Activated naive CD8-positive, alpha-beta T cell treated with anti-CD3 and anti-CD28 coated beads for 36 hours (primary cell): ENCODE measurements around the gene SDK1. TPM values are rescaled to one million over a fixed set of nuclear protein-coding genes. Genes with fewer than 3 reads are reported as not detected.

Experiments
- DNase-seq: peaks from one replicate; pipeline ENCODE4 v3.0.0; 2021
- H3K27ac Mint-ChIP-seq: one replicate; pipeline ENCODE4 v1.8.0; 2022; ENCODE audit warnings: mild to moderate bottlenecking, moderate library complexity, mixed read lengths
- H3K27me3 Mint-ChIP-seq: one replicate; pipeline ENCODE4 v1.8.0; 2022; ENCODE audit warnings: mild to moderate bottlenecking, mixed read lengths
- H3K36me3 Mint-ChIP-seq: one replicate; pipeline ENCODE4 v1.8.0; 2021; ENCODE audit warnings: mild to moderate bottlenecking, mixed read lengths
- H3K4me1 Mint-ChIP-seq: one replicate; pipeline ENCODE4 v1.8.0; 2021; ENCODE audit warnings: mixed read lengths
- H3K4me3 Mint-ChIP-seq: one replicate; pipeline ENCODE4 v1.8.0; 2022; ENCODE audit warnings: mild to moderate bottlenecking, moderate library complexity, mixed read lengths
- H3K9me3 Mint-ChIP-seq: one replicate; pipeline ENCODE4 v1.8.0; 2022; ENCODE audit warnings: mixed read lengths
- total RNA-seq, 2 experiments: library from RNA; stranded (reverse); gene quantifications; one replicate each; pipeline ENCODE4 v1.2.3, GENCODE V29; 2021

SDK1 gene
- total RNA-seq, 2 experiments from 2014 or later, result 0.49 to 0.54 TPM

- H3K27me3 Mint-ChIP-seq, result peaks cover 5% of the 10 kb centered on the region
- H3K27ac Mint-ChIP-seq, result no peak overlapping the region
- H3K4me1 Mint-ChIP-seq, result no peaks in the 10 kb centered on the region
- H3K36me3 Mint-ChIP-seq, result no peaks in the 10 kb centered on the region
- H3K4me3 Mint-ChIP-seq, result no peak overlapping the region
- H3K9me3 Mint-ChIP-seq, result peaks cover 18% of the 10 kb centered on the region
- DNase-seq, result no peak
Observed at GRCh38 chr7:4058158-4058557, 757.1 kb downstream of the SDK1 start.

- Mint-ChIP-seq H3K9me3 (peaks cover 2% of the 10 kb centered on the region), H3K27ac (no peak overlapping the region), H3K27me3 (no peaks in the 10 kb centered on the region)
Observed at GRCh38 chr7:4065190-4065589, 764.1 kb downstream of the SDK1 start.

GRCh38 chr7:4066206-4066605 lies 765.2 kb downstream of the SDK1 start:
- Mint-ChIP-seq H3K4me1 (peaks cover 3% of the 10 kb centered on the region), H3K9me3 (no peaks in the 10 kb centered on the region), H3K36me3 (no peaks in the 10 kb centered on the region), H3K4me3 (no peak overlapping the region), H3K27ac (no peak overlapping the region), H3K27me3 (no peaks in the 10 kb centered on the region)
- no peak for DNase-seq

More at GRCh38 chr7:4065190-4065589, 764.1 kb downstream of the SDK1 start:
- peaks cover 3% of the 10 kb centered on the region for H3K4me1 Mint-ChIP-seq
- no peaks in the 10 kb centered on the region for H3K36me3 Mint-ChIP-seq
- no peak overlapping the region for H3K4me3 Mint-ChIP-seq
- DNase-seq, result no peak

GRCh38 chr7:4066626-4067475 lies 765.8 kb downstream of the SDK1 start:
- Mint-ChIP-seq H3K4me3 (no peak overlapping the region), H3K27ac (no peak overlapping the region), H3K36me3 (no peaks in the 10 kb centered on the region), H3K9me3 (no peaks in the 10 kb centered on the region), H3K4me1 (peaks cover 3% of the 10 kb centered on the region), H3K27me3 (no peaks in the 10 kb centered on the region)
- DNase-seq, result no peak

- no peak for DNase-seq
- Mint-ChIP-seq H3K9me3 (no peaks in the 10 kb centered on the region), H3K4me3 (no peak overlapping the region), H3K4me1 (peaks cover 3% of the 10 kb centered on the region), H3K27me3 (no peaks in the 10 kb centered on the region), H3K27ac (no peak overlapping the region), H3K36me3 (no peaks in the 10 kb centered on the region)
Observed at GRCh38 chr7:4067476-4067760, 766.4 kb downstream of the SDK1 start.

GRCh38 chr7:4067874-4068273 lies 766.8 kb downstream of the SDK1 start:
- H3K27ac Mint-ChIP-seq, result no peak overlapping the region
- DNase-seq, result no peak
- H3K36me3 Mint-ChIP-seq, result no peaks in the 10 kb centered on the region

GRCh38 chr7:4068286-4068685 lies 767.2 kb downstream of the SDK1 start:
- DNase-seq, result no peak
- no peaks in the 10 kb centered on the region for H3K9me3 Mint-ChIP-seq
- H3K4me1 Mint-ChIP-seq, result peaks cover 3% of the 10 kb centered on the region
- H3K27ac Mint-ChIP-seq, result no peak overlapping the region
- no peaks in the 10 kb centered on the region for H3K36me3 Mint-ChIP-seq
- H3K4me3 Mint-ChIP-seq, result no peak overlapping the region
- no peaks in the 10 kb centered on the region for H3K27me3 Mint-ChIP-seq

More at GRCh38 chr7:4067874-4068273, 766.8 kb downstream of the SDK1 start:
- Mint-ChIP-seq H3K4me3 (no peak overlapping the region), H3K27me3 (no peaks in the 10 kb centered on the region), H3K4me1 (peaks cover 3% of the 10 kb centered on the region), H3K9me3 (no peaks in the 10 kb centered on the region)

GRCh38 chr7:4069268-4070095 lies 768.4 kb downstream of the SDK1 start:
- H3K27ac Mint-ChIP-seq, result no peak overlapping the region
- H3K4me1 Mint-ChIP-seq, result peaks cover 3% of the 10 kb centered on the region
- no peaks in the 10 kb centered on the region for H3K36me3 Mint-ChIP-seq
- no peaks in the 10 kb centered on the region for H3K27me3 Mint-ChIP-seq
- H3K4me3 Mint-ChIP-seq, result no peak overlapping the region
- no peak for DNase-seq
- H3K9me3 Mint-ChIP-seq, result no peaks in the 10 kb centered on the region

- H3K27ac Mint-ChIP-seq, result no peak overlapping the region
- H3K4me3 Mint-ChIP-seq, result no peak overlapping the region
- DNase-seq, result no peak
- H3K27me3 Mint-ChIP-seq, result no peaks in the 10 kb centered on the region
- peaks cover 2% of the 10 kb centered on the region for H3K4me1 Mint-ChIP-seq
- no peaks in the 10 kb centered on the region for H3K36me3 Mint-ChIP-seq
- H3K9me3 Mint-ChIP-seq, result no peaks in the 10 kb centered on the region
Observed at GRCh38 chr7:4070214-4070613, 769.2 kb downstream of the SDK1 start.

GRCh38 chr7:4071370-4072058 lies 770.5 kb downstream of the SDK1 start:
- DNase-seq, result no peak
- Mint-ChIP-seq H3K27ac (no peak overlapping the region), H3K36me3 (no peaks in the 10 kb centered on the region), H3K4me3 (no peak overlapping the region), H3K4me1 (no peaks in the 10 kb centered on the region), H3K9me3 (no peaks in the 10 kb centered on the region), H3K27me3 (no peaks in the 10 kb centered on the region)

GRCh38 chr7:4072161-4072925 lies 771.3 kb downstream of the SDK1 start:
- no peaks in the 10 kb centered on the region for H3K4me1 Mint-ChIP-seq
- no peaks in the 10 kb centered on the region for H3K27me3 Mint-ChIP-seq
- DNase-seq, result no peak
- no peak overlapping the region for H3K27ac Mint-ChIP-seq
- no peak overlapping the region for H3K4me3 Mint-ChIP-seq
- no peaks in the 10 kb centered on the region for H3K9me3 Mint-ChIP-seq
- no peaks in the 10 kb centered on the region for H3K36me3 Mint-ChIP-seq

GRCh38 chr7:4073052-4073451 lies 772.0 kb downstream of the SDK1 start:
- Mint-ChIP-seq H3K27ac (no peak overlapping the region), H3K4me1 (no peaks in the 10 kb centered on the region), H3K27me3 (no peaks in the 10 kb centered on the region), H3K36me3 (no peaks in the 10 kb centered on the region), H3K9me3 (no peaks in the 10 kb centered on the region), H3K4me3 (no peak overlapping the region)
- DNase-seq, result no peak

GRCh38 chr7:4073750-4074149 lies 772.7 kb downstream of the SDK1 start:
- H3K27me3 Mint-ChIP-seq, result no peaks in the 10 kb centered on the region
- H3K36me3 Mint-ChIP-seq, result no peaks in the 10 kb centered on the region
- no peak for DNase-seq
- H3K9me3 Mint-ChIP-seq, result no peaks in the 10 kb centered on the region
- no peak overlapping the region for H3K27ac Mint-ChIP-seq
- H3K4me3 Mint-ChIP-seq, result no peak overlapping the region
- no peaks in the 10 kb centered on the region for H3K4me1 Mint-ChIP-seq

- no peak for DNase-seq
- no peak overlapping the region for H3K27ac Mint-ChIP-seq
- H3K27me3 Mint-ChIP-seq, result no peaks in the 10 kb centered on the region
- H3K36me3 Mint-ChIP-seq, result no peaks in the 10 kb centered on the region
- H3K4me3 Mint-ChIP-seq, result no peak overlapping the region
- no peaks in the 10 kb centered on the region for H3K4me1 Mint-ChIP-seq
- H3K9me3 Mint-ChIP-seq, result no peaks in the 10 kb centered on the region
Observed at GRCh38 chr7:4074407-4074806, 773.4 kb downstream of the SDK1 start.

GRCh38 chr7:4074994-4075393 lies 773.9 kb downstream of the SDK1 start:
- no peak for DNase-seq
- no peak overlapping the region for H3K4me3 Mint-ChIP-seq
- no peaks in the 10 kb centered on the region for H3K27me3 Mint-ChIP-seq
- no peak overlapping the region for H3K27ac Mint-ChIP-seq
- H3K36me3 Mint-ChIP-seq, result no peaks in the 10 kb centered on the region
- no peaks in the 10 kb centered on the region for H3K9me3 Mint-ChIP-seq
- no peaks in the 10 kb centered on the region for H3K4me1 Mint-ChIP-seq
